Liver (tissue), 9 donors: ENCODE measurements around the gene HTT-AS. TPM values are rescaled to one million over a fixed set of nuclear protein-coding genes. Genes with fewer than 3 reads are reported as not detected.

Experiments used
- DNase-seq: peaks from one replicate; pipeline ENCODE4 v3.0.0-alpha.2; 2017; ENCODE audit warnings: low spot score
- H3K27ac ChIP-seq, 2 donors: one replicate each; pipeline ENCODE4 v1.7.0; 2013; ENCODE audit warnings: inconsistent platforms in 2 of 2, low read length in 2 of 2, control low read depth in 1 of 2, low read depth in 1 of 2, mild to moderate bottlenecking in 1 of 2
- H3K27me3 ChIP-seq, 4 donors: one replicate each; pipeline versions ENCODE4 v1.6.1 to v1.7.0; 2013; ENCODE audit warnings: low read length in 3 of 4, inconsistent platforms in 1 of 4, mild to moderate bottlenecking in 1 of 4, moderate library complexity in 1 of 4; ENCODE audit not compliant: control insufficient read depth in 4 of 4, insufficient read depth in 4 of 4
- H3K36me3 ChIP-seq, 4 donors: one replicate each; pipeline versions ENCODE4 v1.6.1 to v1.7.0; 2013; ENCODE audit warnings: low read length in 3 of 4, mild to moderate bottlenecking in 3 of 4, low read depth in 1 of 4, moderate library complexity in 1 of 4; ENCODE audit not compliant: control insufficient read depth in 4 of 4, insufficient read depth in 3 of 4
- H3K4me1 ChIP-seq, 4 donors: one replicate each; pipeline versions ENCODE4 v1.6.1 to v1.7.0; 2013; ENCODE audit warnings: low read length in 3 of 4, mild to moderate bottlenecking in 3 of 4, moderate library complexity in 1 of 4; ENCODE audit not compliant: control insufficient read depth in 4 of 4, insufficient read depth in 4 of 4
- H3K4me3 ChIP-seq, 3 donors: one replicate each; pipeline versions ENCODE4 v1.6.1 to v1.7.0; 2013; ENCODE audit warnings: low read length in 3 of 3, control low read depth in 1 of 3, low read depth in 1 of 3, mild to moderate bottlenecking in 1 of 3
- H3K9ac ChIP-seq, 2 donors: one replicate each; pipeline ENCODE4 v1.7.0; 2013; ENCODE audit warnings: low read length in 2 of 2, mild to moderate bottlenecking in 2 of 2, moderate library complexity in 2 of 2, control low read depth in 1 of 2, low read depth in 1 of 2
- H3K9me3 ChIP-seq, 4 donors: one replicate each; pipeline versions ENCODE4 v1.6.1 to v1.7.0; 2013; ENCODE audit warnings: low read length in 3 of 4; ENCODE audit not compliant: control insufficient read depth in 4 of 4
- ATF3 ChIP-seq: IDR thresholded peaks from 2 replicates; pipeline ENCODE4 v1.6.1; 2016; ENCODE audit warnings: antibody characterized with exemption
- CTCF ChIP-seq: fragments of 150-350 bp; IDR thresholded peaks from 2 replicates; pipeline ENCODE4 v1.5.1; 2017; ENCODE audit warnings: improper control_type of control experiment, low read depth, low read length; ENCODE audit not compliant: missing input control
- EGR1 ChIP-seq, 2 donors: IDR thresholded peaks; 2 replicates each; pipeline ENCODE4 v1.6.1; 2016 to 2018; ENCODE audit warnings: antibody characterized with exemption in 2 of 2, low read depth in 2 of 2
- FOXA1 ChIP-seq: IDR thresholded peaks from 2 replicates; pipeline ENCODE4 v1.6.1; 2016; ENCODE audit warnings: antibody characterized with exemption
- FOXA2 ChIP-seq: IDR thresholded peaks from 2 replicates; pipeline ENCODE4 v1.6.1; 2016; ENCODE audit warnings: antibody characterized with exemption
- HNF4A ChIP-seq, 2 donors: conservative IDR thresholded peaks; 2 replicates each; pipeline ENCODE4 v1.6.1; 2016; ENCODE audit warnings: antibody characterized with exemption in 2 of 2, mild to moderate bottlenecking in 2 of 2
- HNF4G ChIP-seq: IDR thresholded peaks from 2 replicates; pipeline ENCODE4 v1.6.1; 2016; ENCODE audit warnings: antibody characterized with exemption
- JUND ChIP-seq, 2 donors: IDR thresholded peaks; 2 replicates each; pipeline ENCODE4 v1.6.1; 2016; ENCODE audit warnings: antibody characterized with exemption in 2 of 2
- MAX ChIP-seq: IDR thresholded peaks from 2 replicates; pipeline ENCODE4 v1.6.1; 2016; ENCODE audit warnings: antibody characterized with exemption
- NR2F2 ChIP-seq: IDR thresholded peaks from 2 replicates; pipeline ENCODE4 v1.6.1; 2016; ENCODE audit warnings: antibody characterized with exemption
- RAD21 ChIP-seq, 2 donors: IDR thresholded peaks; 2 replicates each; pipeline ENCODE4 v1.6.1; 2016; ENCODE audit warnings: antibody characterized with exemption in 2 of 2, mild to moderate bottlenecking in 2 of 2
- REST ChIP-seq: IDR thresholded peaks from 2 replicates; pipeline ENCODE4 v1.6.1; 2016; ENCODE audit warnings: antibody characterized with exemption, mild to moderate bottlenecking
- TAF1 ChIP-seq: conservative IDR thresholded peaks from 2 replicates; pipeline ENCODE4 v1.6.1; 2016; ENCODE audit warnings: antibody characterized with exemption, mild to moderate bottlenecking
- YY1 ChIP-seq: IDR thresholded peaks from 2 replicates; pipeline ENCODE4 v1.6.1; 2016; ENCODE audit warnings: antibody characterized with exemption, mild to moderate bottlenecking
- WGBS: extraction: QIAGEN DNeasy Blood & Tissue Kit; methylation state at CpG from one replicate; pipeline ENCODE4 v1.1.7; 2013; 5-methylcytosine and 5-hydroxymethylcytosine counted together
- polyA plus RNA-seq, 2 donors: library from polyadenylated mRNA; stranded (reverse) in 1 of 2; unstranded in 1 of 2; fragments of 200-250 nt in 1 of 2; fragments of >200 nt in 1 of 2; fragmentation: Nextera tagmentation in 1 of 2; extraction: Ambion mirVana in 1 of 2; gene quantifications; one replicate each; pipeline versions ENCODE4 v1.2.1 to v1.2.3, GENCODE V29; 2013 to 2015
- total RNA-seq, 2 donors: library from RNA; depleted of rRNA; stranded (reverse); fragments of >200 nt; gene quantifications; one replicate each; pipeline ENCODE4 v1.2.3, GENCODE V29; 2014
- donor health status: healthy.
- donor health status: healthy.
- donor health status: healthy.
- donor health status: healthy.
- donor health status: healthy.

HTT-AS gene
- total and polyA plus RNA-seq, 4 donors: not detected

GRCh38 chr4:3030566-3031356 lies 43.6 kb downstream of the HTT-AS start:
- Histone ChIP-seq H3K4me3 (no peak overlapping the region), H3K9me3 (no peaks in the 10 kb centered on the region), H3K36me3 (no peaks in the 10 kb centered on the region), H3K4me1 (no peaks in the 10 kb centered on the region), H3K27ac (no peak overlapping the region), H3K9ac (no peak overlapping the region), H3K27me3 (no peaks in the 10 kb centered on the region)
- no peak for DNase-seq
- no peak for TF ChIP-seq TAF1
- no peak for TF ChIP-seq REST
- whole genome bisulfite sequencing: 88% methylated on average over 18 of the region's 18 CpGs

- 94% methylated on average over 9 of the region's 9 CpGs for WGBS
- H3K4me3 ChIP-seq: no peak overlapping the region
- no peaks in the 10 kb centered on the region for H3K9me3 ChIP-seq
- H3K4me1 ChIP-seq: no peaks in the 10 kb centered on the region
- no peak overlapping the region for H3K9ac ChIP-seq
- no peak for TF ChIP-seq JUND (IDR thresholded peaks at IDR 0.05)
- no peak for TF ChIP-seq REST
- TF ChIP-seq HNF4G: no peak
- no peak for TF ChIP-seq ATF3
- no peak for TF ChIP-seq FOXA2
- TF ChIP-seq RAD21 (IDR thresholded peaks at IDR 0.05): no peak
- TF ChIP-seq HNF4A (conservative IDR thresholded peaks at IDR 0.05): no peak
- no peaks in the 10 kb centered on the region for H3K27me3 ChIP-seq
- no peak overlapping the region for H3K27ac ChIP-seq
- H3K36me3 ChIP-seq: no peaks in the 10 kb centered on the region
- DNase-seq: no peak
Measured at GRCh38 chr4:3029464-3029863, 44.9 kb downstream of the HTT-AS start.

GRCh38 chr4:3026540-3026939 lies 47.8 kb downstream of the HTT-AS start:
- Histone ChIP-seq H3K36me3 (no peaks in the 10 kb centered on the region), H3K4me3 (no peak overlapping the region), H3K9me3 (no peaks in the 10 kb centered on the region), H3K27me3 (no peaks in the 10 kb centered on the region), H3K27ac (no peak overlapping the region), H3K4me1 (no peaks in the 10 kb centered on the region), H3K9ac (no peak overlapping the region)
- 92% methylated on average over 9 of the region's 9 CpGs for WGBS
- no peak for DNase-seq
- no peak for TF ChIP-seq HNF4A (conservative IDR thresholded peaks at IDR 0.05)
- TF ChIP-seq MAX: no peak
- no peak for TF ChIP-seq EGR1 (IDR thresholded peaks at IDR 0.05; ENCODE audit: low read depth in 2 of 2)
- no peak for TF ChIP-seq HNF4G
- TF ChIP-seq ATF3: no peak
- no peak for TF ChIP-seq CTCF
- no peak for TF ChIP-seq JUND (IDR thresholded peaks at IDR 0.05)
- no peak for TF ChIP-seq TAF1
- TF ChIP-seq NR2F2: no peak
- no peak for TF ChIP-seq FOXA1
- TF ChIP-seq YY1: no peak
